CD4-positive, alpha-beta T cell (primary cell): ENCODE measurements around the gene HBG2. TPM values are rescaled to one million over a fixed set of nuclear protein-coding genes. Genes with fewer than 3 reads are reported as not detected.

Source experiments
- ATAC-seq: fragments of 200-7000 bp; cut with Tn5 transposase; one replicate; pipeline ENCODE4 v1.10.0; 2022; ENCODE audit warnings: mild to moderate bottlenecking; ENCODE audit not compliant: poor library complexity
- CTCF ChIA-PET: fragments of 350-600 bp; sonication (Branson Sonifier 250); formaldehyde crosslinking; loops from one replicate; lab custom pipeline; 2021; ENCODE audit warnings: antibody characterized with exemption, inconsistent platforms; lab: Charles Lee
- POLR2A ChIA-PET: fragments of 350-600 bp; sonication (Branson Sonifier 250); formaldehyde crosslinking; loops from one replicate; lab custom pipeline; 2021; ENCODE audit warnings: antibody characterized with exemption, inconsistent platforms; lab: Charles Lee
- DNase-seq, 14 experiments: peaks; one replicate each; pipeline ENCODE4 v3.0.0-alpha.2; 2013 to 2020; ENCODE audit warnings: mixed read lengths in 2 of 14
- H3K27ac ChIP-seq, 2 donors: one replicate each; pipeline versions ENCODE4 v1.5.1 to v1.7.0; 2013; ENCODE audit warnings: low read length in 2 of 2, low read depth in 1 of 2, mild to moderate bottlenecking in 1 of 2
- H3K27me3 ChIP-seq, 2 experiments: 1 replicate in 1 of 2; 2 replicates in 1 of 2; pipeline versions ENCODE4 v1.6.1 to v1.7.0; 2013; ENCODE audit warnings: low read length in 2 of 2, control low read depth in 1 of 2, mild to moderate bottlenecking in 1 of 2, moderate library complexity in 1 of 2; ENCODE audit not compliant: insufficient read depth in 2 of 2, control insufficient read depth in 1 of 2
- H3K36me3 ChIP-seq: one replicate; pipeline ENCODE4 v1.6.1; 2013; ENCODE audit warnings: low read length, control low read depth; ENCODE audit not compliant: insufficient read depth
- H3K4me1 ChIP-seq: one replicate; pipeline ENCODE4 v1.6.1; 2013; ENCODE audit warnings: low read length, control low read depth; ENCODE audit not compliant: insufficient read depth
- H3K4me3 ChIP-seq: one replicate; pipeline ENCODE4 v1.5.1; 2013; ENCODE audit warnings: mild to moderate bottlenecking, low read length, moderate library complexity
- H3K9me3 ChIP-seq, 2 experiments: 1 replicate in 1 of 2; 2 replicates in 1 of 2; pipeline versions ENCODE4 v1.6.1 to v1.7.0; 2013; ENCODE audit warnings: low read length in 2 of 2, mild to moderate bottlenecking in 2 of 2, control low read depth in 1 of 2, moderate library complexity in 1 of 2; ENCODE audit not compliant: control insufficient read depth in 1 of 2, insufficient read depth in 1 of 2
- H3K27ac Mint-ChIP-seq: one replicate; pipeline ENCODE4 v1.8.0; 2020; ENCODE audit warnings: mixed read lengths
- H3K27me3 Mint-ChIP-seq: one replicate; pipeline ENCODE4 v1.8.0; 2021; ENCODE audit warnings: mixed read lengths
- H3K36me3 Mint-ChIP-seq: one replicate; pipeline ENCODE4 v1.8.0; 2021; ENCODE audit warnings: low read depth, mixed read lengths
- H3K4me1 Mint-ChIP-seq: one replicate; pipeline ENCODE4 v1.8.0; 2021; ENCODE audit warnings: low read depth, mixed read lengths
- H3K4me3 Mint-ChIP-seq: one replicate; pipeline ENCODE4 v1.8.0; 2020; ENCODE audit warnings: mild to moderate bottlenecking, mixed read lengths
- H3K9me3 Mint-ChIP-seq: one replicate; pipeline ENCODE4 v1.8.0; 2020; ENCODE audit warnings: mixed read lengths
- intact Hi-C, 2 experiments: fragments of 100-400 bp; cut with DNase I in 1 of 2; cut with micrococcal nuclease in 1 of 2; formaldehyde crosslinking; loops; one replicate each; pipeline versions ENCODE4 v1.15.1 to v1.9.0; 2023 to 2025; cut with DNase I, micrococcal nuclease
- total RNA-seq, 174 experiments: library from RNA in 2 of 174; stranded (reverse) in 2 of 174; gene quantifications; one replicate each; pipeline ENCODE4 v1.2.3 and lab custom pipeline; 2021 to 2026
- TF ChIP-seq, protein P1 (sequence below): fragments of 200-600 bp; IDR thresholded peaks from one replicate; pipeline ENCODE4 v1.8.0; 2022; ENCODE audit warnings: antibody characterized with exemption, mild to moderate bottlenecking

Gene HBG2
- total RNA-seq, 2 experiments from 2014 or later = not detected

DNA sequence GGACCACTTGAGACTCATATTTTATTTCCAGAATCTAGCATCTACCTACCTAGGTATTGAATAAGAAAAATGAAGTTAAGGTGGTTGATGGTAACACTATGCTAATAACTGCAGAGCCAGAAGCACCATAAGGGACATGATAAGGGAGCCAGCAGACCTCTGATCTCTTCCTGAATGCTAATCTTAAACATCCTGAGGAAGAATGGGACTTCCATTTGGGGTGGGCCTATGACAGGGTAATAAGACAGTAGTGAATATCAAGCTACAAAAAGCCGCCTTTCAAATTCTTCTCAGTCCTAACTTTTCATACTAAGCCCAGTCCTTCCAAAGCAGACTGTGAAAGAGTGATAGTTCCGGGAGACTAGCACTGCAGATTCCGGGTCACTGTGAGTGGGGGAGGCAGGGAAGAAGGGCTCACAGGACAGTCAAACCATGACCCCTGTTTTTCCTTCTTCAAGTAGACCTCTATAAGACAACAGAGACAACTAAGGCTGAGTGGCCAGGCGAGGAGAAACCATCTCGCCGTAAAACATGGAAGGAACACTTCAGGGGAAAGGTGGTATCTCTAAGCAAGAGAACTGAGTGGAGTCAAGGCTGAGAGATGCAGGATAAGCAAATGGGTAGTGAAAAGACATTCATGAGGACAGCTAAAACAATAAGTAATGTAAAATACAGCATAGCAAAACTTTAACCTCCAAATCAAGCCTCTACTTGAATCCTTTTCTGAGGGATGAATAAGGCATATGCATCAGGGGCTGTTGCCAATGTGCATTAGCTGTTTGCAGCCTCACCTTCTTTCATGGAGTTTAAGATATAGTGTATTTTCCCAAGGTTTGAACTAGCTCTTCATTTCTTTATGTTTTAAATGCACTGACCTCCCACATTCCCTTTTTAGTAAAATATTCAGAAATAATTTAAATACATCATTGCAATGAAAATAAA is 29.8 kb downstream of the HBG2 start:
- H3K36me3 ChIP-seq = no peaks in the 10 kb centered on the region
- no peak overlapping the region for H3K4me3 Mint-ChIP-seq
- H3K27me3 ChIP-seq = peaks cover 0 to 13% of the 10 kb centered on the region in 2 experiments
- peaks cover 6 to 12% of the 10 kb centered on the region in 2 experiments for H3K9me3 ChIP-seq
- DNase-seq (no peak), ATAC-seq (no peak)
- CTCF ChIA-PET = no interaction called here
- H3K4me1 Mint-ChIP-seq = no peaks in the 10 kb centered on the region
- TF ChIP-seq, protein P1, sequence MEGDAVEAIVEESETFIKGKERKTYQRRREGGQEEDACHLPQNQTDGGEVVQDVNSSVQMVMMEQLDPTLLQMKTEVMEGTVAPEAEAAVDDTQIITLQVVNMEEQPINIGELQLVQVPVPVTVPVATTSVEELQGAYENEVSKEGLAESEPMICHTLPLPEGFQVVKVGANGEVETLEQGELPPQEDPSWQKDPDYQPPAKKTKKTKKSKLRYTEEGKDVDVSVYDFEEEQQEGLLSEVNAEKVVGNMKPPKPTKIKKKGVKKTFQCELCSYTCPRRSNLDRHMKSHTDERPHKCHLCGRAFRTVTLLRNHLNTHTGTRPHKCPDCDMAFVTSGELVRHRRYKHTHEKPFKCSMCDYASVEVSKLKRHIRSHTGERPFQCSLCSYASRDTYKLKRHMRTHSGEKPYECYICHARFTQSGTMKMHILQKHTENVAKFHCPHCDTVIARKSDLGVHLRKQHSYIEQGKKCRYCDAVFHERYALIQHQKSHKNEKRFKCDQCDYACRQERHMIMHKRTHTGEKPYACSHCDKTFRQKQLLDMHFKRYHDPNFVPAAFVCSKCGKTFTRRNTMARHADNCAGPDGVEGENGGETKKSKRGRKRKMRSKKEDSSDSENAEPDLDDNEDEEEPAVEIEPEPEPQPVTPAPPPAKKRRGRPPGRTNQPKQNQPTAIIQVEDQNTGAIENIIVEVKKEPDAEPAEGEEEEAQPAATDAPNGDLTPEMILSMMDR = no peak
- no peak overlapping the region for H3K4me3 ChIP-seq
- no peaks in the 10 kb centered on the region for H3K36me3 Mint-ChIP-seq
- no peak overlapping the region for H3K27ac Mint-ChIP-seq
- H3K9me3 Mint-ChIP-seq = no peaks in the 10 kb centered on the region
- peaks cover 6% of the 10 kb centered on the region for H3K27me3 Mint-ChIP-seq
- intact Hi-C loops = no loop called here
- H3K27ac ChIP-seq = no peak overlapping the region
- POLR2A ChIA-PET = no interaction called here
- no peaks in the 10 kb centered on the region for H3K4me1 ChIP-seq

GRCh38 chr11:5223686-5224085 is 30.9 kb downstream of the HBG2 start:
- ChIA-PET POLR2A (no interaction called here), CTCF (no interaction called here)
- no peak overlapping the region for H3K27ac Mint-ChIP-seq
- H3K36me3 Mint-ChIP-seq = no peaks in the 10 kb centered on the region
- H3K4me3 Mint-ChIP-seq = no peak overlapping the region
- DNase-seq = no peak
- intact Hi-C loops = no loop called here
- Histone ChIP-seq H3K9me3 (peaks cover 6 to 12% of the 10 kb centered on the region in 2 experiments), H3K36me3 (no peaks in the 10 kb centered on the region), H3K27me3 (peaks cover 0 to 13% of the 10 kb centered on the region in 2 experiments), H3K27ac (no peak overlapping the region), H3K4me1 (no peaks in the 10 kb centered on the region), H3K4me3 (no peak overlapping the region)
- H3K27me3 Mint-ChIP-seq = peaks cover 6% of the 10 kb centered on the region
- H3K9me3 Mint-ChIP-seq = peaks cover 3% of the 10 kb centered on the region
- no peaks in the 10 kb centered on the region for H3K4me1 Mint-ChIP-seq
- no peak for ATAC-seq
- TF ChIP-seq, protein P1 = no peak

DNA sequence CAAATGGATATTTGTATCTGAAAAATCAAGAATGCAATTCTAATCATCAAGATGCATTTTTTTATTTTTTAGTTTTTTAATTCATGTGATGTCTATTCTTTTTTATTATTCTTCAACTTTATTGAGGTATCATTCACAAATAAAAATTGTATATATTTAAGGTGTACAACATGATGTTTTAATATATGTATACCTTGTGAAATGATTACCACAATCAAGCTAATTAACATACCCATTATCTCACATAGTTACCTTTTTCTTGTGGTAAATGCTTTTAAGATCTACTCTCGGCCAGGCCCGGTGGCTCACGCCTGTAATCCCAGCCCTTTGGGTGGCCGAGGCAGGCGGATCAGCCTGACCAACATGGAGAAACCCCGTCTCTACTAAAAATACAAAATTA is 31.4 kb downstream of the HBG2 start:
- Mint-ChIP-seq H3K9me3 (peaks cover 3% of the 10 kb centered on the region), H3K27ac (no peak overlapping the region), H3K27me3 (peaks cover 6% of the 10 kb centered on the region), H3K36me3 (no peaks in the 10 kb centered on the region), H3K4me1 (no peaks in the 10 kb centered on the region), H3K4me3 (no peak overlapping the region)
- POLR2A ChIA-PET = no interaction called here
- H3K9me3 ChIP-seq = peaks cover 6 to 12% of the 10 kb centered on the region in 2 experiments
- H3K4me1 ChIP-seq = no peaks in the 10 kb centered on the region
- H3K27ac ChIP-seq = no peak overlapping the region
- intact Hi-C loops = no loop called here
- TF ChIP-seq, protein P1 = no peak
- peaks cover 0 to 13% of the 10 kb centered on the region in 2 experiments for H3K27me3 ChIP-seq
- no peak overlapping the region for H3K4me3 ChIP-seq
- ATAC-seq (no peak), DNase-seq (no peak)
- CTCF ChIA-PET = no interaction called here
- H3K36me3 ChIP-seq = no peaks in the 10 kb centered on the region
